ENCODE measurements around the gene COX8C. TPM values are rescaled to one million over a fixed set of nuclear protein-coding genes. Genes with fewer than 3 reads are reported as not detected.

The COX8C gene
- total and polyA plus RNA-seq, 3 donors from 2014 or later = 19.9 to 65.3 (median 39.1) TPM

DNA sequence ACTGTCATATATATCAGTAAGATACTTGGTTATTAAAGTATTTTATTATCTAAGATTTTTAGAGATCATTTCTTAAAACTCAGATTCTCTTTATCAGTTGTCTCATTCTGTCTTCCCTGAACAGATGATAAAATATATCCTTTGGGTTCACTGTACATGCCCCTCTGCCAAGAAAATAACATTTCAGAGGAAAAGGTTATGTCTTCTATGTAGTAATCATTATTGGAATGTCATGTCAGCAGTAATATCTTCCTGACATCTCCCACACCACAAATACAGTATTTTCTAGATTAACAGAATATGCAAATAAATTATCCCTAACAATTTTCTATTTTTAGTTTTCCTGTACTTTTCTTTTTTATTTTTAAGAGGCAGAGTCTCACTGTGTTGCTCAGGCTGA, 40.2 kb upstream of the COX8C start:
- Histone ChIP-seq H3K36me3 (ENCODE audit: low read depth, missing control alignments) (no peaks in the 10 kb centered on the region), H3K9me3 (no peaks in the 10 kb centered on the region), H3K27ac (no peak overlapping the region), H3K4me3 (no peak overlapping the region), H3K27me3 (no peaks in the 10 kb centered on the region), H3K4me1 (peaks cover 6% of the 10 kb centered on the region)
- DNase-seq = no peak
- TF ChIP-seq, protein P1, sequence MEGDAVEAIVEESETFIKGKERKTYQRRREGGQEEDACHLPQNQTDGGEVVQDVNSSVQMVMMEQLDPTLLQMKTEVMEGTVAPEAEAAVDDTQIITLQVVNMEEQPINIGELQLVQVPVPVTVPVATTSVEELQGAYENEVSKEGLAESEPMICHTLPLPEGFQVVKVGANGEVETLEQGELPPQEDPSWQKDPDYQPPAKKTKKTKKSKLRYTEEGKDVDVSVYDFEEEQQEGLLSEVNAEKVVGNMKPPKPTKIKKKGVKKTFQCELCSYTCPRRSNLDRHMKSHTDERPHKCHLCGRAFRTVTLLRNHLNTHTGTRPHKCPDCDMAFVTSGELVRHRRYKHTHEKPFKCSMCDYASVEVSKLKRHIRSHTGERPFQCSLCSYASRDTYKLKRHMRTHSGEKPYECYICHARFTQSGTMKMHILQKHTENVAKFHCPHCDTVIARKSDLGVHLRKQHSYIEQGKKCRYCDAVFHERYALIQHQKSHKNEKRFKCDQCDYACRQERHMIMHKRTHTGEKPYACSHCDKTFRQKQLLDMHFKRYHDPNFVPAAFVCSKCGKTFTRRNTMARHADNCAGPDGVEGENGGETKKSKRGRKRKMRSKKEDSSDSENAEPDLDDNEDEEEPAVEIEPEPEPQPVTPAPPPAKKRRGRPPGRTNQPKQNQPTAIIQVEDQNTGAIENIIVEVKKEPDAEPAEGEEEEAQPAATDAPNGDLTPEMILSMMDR (IDR thresholded peaks at IDR 0.05) = no peak
- no peak for TF ChIP-seq POLR2A (IDR thresholded peaks at IDR 0.05)
- intact Hi-C loops (cut with DNase I; ENCODE audit: low total_unique reads) = no loop called here

DNA sequence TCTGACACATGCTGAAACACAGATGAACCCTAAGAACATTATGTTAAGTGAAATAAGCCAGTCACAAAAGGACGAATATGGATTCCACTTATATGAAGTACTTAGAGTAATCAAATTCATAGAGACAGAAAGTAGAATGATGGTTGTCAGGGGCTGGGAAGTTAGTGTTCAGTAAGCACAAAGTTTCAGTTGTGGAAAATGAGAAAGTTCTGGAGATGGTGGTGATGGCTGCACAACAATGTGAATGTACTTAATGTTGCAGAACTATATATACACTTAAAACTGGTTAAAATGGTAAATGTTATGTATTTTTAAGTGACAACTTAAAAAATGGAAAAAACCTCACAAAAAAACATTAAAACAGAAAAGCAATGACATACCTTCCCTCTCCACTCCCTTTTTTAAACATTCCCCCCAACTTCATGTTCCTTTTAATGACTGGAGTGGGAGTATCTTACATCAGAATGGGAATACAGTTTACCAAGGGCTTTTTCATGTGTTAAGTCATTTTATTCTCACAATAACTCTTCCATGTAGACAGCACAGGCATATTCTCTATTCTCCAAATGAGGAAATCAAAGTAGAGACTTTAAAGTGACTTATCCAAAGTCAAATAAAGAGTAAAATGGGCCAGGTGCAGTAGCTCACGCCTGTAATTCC, 38.2 kb upstream of the COX8C start:
- no peak for TF ChIP-seq POLR2A (IDR thresholded peaks at IDR 0.05)
- TF ChIP-seq, protein P1 (IDR thresholded peaks at IDR 0.05) = no peak
- WGBS, 2 donors = 87 to 95% methylated on average over 2 of the region's 2 CpGs
- H3K4me3 ChIP-seq = no peak overlapping the region
- H3K27me3 ChIP-seq = no peaks in the 10 kb centered on the region
- H3K27ac ChIP-seq = no peak overlapping the region
- peaks cover 2% of the 10 kb centered on the region for H3K4me1 ChIP-seq
- intact Hi-C loops (cut with DNase I; ENCODE audit: low total_unique reads) = no loop called here
- no peak for DNase-seq
- no peaks in the 10 kb centered on the region for H3K9me3 ChIP-seq
- H3K36me3 ChIP-seq (ENCODE audit: low read depth, missing control alignments) = no peaks in the 10 kb centered on the region

GRCh38 chr14:93309427-93309966, 37.5 kb upstream of the COX8C start:
- H3K9me3 ChIP-seq = no peaks in the 10 kb centered on the region
- H3K4me3 ChIP-seq = no peak overlapping the region
- H3K27me3 ChIP-seq = no peaks in the 10 kb centered on the region
- intact Hi-C loops (cut with DNase I; ENCODE audit: low total_unique reads) = no loop called here
- 88 to 93% methylated on average over 2 of the region's 2 CpGs for WGBS, 2 donors
- no peak overlapping the region for H3K27ac ChIP-seq
- TF ChIP-seq, protein P1 (IDR thresholded peaks at IDR 0.05) = no peak
- TF ChIP-seq POLR2A (IDR thresholded peaks at IDR 0.05) = no peak
- no peak for DNase-seq
- no peaks in the 10 kb centered on the region for H3K4me1 ChIP-seq
- H3K36me3 ChIP-seq (ENCODE audit: low read depth, missing control alignments) = no peaks in the 10 kb centered on the region

- TF ChIP-seq, protein P1 (IDR thresholded peaks at IDR 0.05) = no peak
- TF ChIP-seq POLR2A (IDR thresholded peaks at IDR 0.05) = no peak
- no peaks in the 10 kb centered on the region for H3K9me3 ChIP-seq
- H3K4me3 ChIP-seq = no peak overlapping the region
- H3K27ac ChIP-seq = no peak overlapping the region
- intact Hi-C loops (cut with DNase I; ENCODE audit: low total_unique reads) = no loop called here
- 72 to 79% methylated on average over 1 of the region's 1 CpG for WGBS, 2 donors
- no peaks in the 10 kb centered on the region for H3K4me1 ChIP-seq
- H3K27me3 ChIP-seq = no peaks in the 10 kb centered on the region
- H3K36me3 ChIP-seq (ENCODE audit: low read depth, missing control alignments) = no peaks in the 10 kb centered on the region
- DNase-seq = no peak
Observed at GRCh38 chr14:93311082-93311481, 35.9 kb upstream of the COX8C start.

DNA sequence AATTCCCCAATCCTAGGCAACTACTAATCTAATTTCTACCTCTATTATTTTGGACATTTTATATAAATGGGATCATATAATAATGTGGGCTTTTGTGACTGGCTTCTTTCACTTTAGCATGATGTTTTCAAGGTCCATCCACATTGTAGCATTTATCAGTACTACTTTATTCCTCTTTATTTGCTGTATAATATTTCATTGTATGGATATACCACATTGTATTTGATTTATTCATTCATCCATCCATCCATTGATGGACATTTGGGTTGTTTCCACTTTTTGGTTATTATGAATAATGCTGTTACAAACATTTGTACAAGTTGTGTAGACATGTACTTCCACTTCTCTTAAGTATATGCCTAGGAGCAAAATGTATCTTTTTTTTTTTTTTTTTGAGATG, 31.4 kb upstream of the COX8C start:
- no peak for DNase-seq
- intact Hi-C loops (cut with DNase I; ENCODE audit: low total_unique reads) = no loop called here
- TF ChIP-seq, protein P1 (IDR thresholded peaks at IDR 0.05) = no peak
- no peak for TF ChIP-seq POLR2A (IDR thresholded peaks at IDR 0.05)
- Histone ChIP-seq H3K36me3 (ENCODE audit: low read depth, missing control alignments) (no peaks in the 10 kb centered on the region), H3K9me3 (no peaks in the 10 kb centered on the region), H3K27me3 (no peaks in the 10 kb centered on the region), H3K4me1 (no peaks in the 10 kb centered on the region), H3K4me3 (no peak overlapping the region), H3K27ac (no peak overlapping the region)

Measured in testis (tissue), 3 donors.